GM10266 (cell line): Measurements from ENCODE around the gene TEX29.

Experiments used
- DNase-seq: peaks from one replicate; pipeline ENCODE4 v3.0.0; 2012; ENCODE audit errors: extremely low spot score
- TF ChIP-seq, protein P1 (sequence below): IDR thresholded peaks from 2 replicates; pipeline ENCODE4 v1.5.1; 2012; ENCODE audit warnings: mild to moderate bottlenecking, low read depth; ENCODE audit not compliant: control insufficient read depth, insufficient read depth; ENCODE audit errors: missing control alignments

Gene TEX29

DNA sequence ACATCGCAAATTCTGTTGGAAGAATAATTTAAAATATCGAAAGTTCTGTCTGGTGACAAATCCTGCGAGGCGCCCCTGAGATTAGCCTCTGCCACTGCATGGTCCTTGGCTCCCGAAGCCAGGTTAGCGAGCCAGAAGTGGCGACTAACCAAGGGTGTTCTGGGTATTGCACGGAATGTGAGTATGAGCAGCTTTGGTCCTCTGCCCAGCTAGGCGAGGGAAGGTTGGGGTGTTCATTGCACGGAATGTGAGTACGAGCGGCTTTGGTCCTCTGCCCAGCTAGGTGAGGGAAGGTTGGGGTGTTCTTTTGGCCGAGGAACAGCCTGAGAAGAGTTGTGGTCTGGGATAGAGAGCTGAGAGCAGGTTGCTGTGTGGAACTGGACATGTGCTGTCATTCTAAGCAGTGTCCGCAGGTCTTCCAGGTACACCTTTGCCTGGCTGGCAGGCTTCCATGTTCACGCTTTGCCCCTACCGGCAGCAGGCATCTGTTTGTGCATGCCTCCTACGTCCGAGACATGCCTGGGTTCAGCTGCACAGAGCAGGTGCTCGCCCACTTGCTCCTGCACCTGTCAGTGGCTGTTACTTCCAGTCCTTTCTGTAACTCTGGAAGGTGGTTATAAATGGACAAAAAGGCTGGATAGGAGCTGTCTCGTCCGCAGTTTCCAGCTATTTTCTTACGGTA is 18.3 kb upstream of the TEX29 start:
- TF ChIP-seq, protein P1, sequence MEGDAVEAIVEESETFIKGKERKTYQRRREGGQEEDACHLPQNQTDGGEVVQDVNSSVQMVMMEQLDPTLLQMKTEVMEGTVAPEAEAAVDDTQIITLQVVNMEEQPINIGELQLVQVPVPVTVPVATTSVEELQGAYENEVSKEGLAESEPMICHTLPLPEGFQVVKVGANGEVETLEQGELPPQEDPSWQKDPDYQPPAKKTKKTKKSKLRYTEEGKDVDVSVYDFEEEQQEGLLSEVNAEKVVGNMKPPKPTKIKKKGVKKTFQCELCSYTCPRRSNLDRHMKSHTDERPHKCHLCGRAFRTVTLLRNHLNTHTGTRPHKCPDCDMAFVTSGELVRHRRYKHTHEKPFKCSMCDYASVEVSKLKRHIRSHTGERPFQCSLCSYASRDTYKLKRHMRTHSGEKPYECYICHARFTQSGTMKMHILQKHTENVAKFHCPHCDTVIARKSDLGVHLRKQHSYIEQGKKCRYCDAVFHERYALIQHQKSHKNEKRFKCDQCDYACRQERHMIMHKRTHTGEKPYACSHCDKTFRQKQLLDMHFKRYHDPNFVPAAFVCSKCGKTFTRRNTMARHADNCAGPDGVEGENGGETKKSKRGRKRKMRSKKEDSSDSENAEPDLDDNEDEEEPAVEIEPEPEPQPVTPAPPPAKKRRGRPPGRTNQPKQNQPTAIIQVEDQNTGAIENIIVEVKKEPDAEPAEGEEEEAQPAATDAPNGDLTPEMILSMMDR, result no peak
- no peak for DNase-seq

DNA sequence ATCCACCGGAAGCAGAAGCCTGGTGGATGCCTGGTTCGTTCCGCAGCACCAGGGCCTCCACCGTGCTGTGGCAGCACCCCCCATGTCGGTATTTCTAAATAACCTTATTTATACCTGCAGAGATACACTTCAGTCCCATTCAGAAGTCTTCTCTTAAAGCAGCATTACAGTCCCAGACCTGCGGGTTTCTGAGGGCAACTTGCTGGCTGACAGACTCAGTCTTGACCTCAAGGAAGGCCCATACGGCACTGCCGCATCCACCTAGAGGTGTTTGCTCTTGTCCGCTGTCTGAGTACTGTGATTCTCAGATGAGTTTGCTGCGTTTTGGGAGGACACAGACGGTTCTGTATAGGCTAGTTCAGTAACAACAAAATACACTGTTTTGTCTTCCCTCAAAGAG is 16.9 kb upstream of the TEX29 start:
- no peak for DNase-seq
- TF ChIP-seq, protein P1, result no peak

DNA sequence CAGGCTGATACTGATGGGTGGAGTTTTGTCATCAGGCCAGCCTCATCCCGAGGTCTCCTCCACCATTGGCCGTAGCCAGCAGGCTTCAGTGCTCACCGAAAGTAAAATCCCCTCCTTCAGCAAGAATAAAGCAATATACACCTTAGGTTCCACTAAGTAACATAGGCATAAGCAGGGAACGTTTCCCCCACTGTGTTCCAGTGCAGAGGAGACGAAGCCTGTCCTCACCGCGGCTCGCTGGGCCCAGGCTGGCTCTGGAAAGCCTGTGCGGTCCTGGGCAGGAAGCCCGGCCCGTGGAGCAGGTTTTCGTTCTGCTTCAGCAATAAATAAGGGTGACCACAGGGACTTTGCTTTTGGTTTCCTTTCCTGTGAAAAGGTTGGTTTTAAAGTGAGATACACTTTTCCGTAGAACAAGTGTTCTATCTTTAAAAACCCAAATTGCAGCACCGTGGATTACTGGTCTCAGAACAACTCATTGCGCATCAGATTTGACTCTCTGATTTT is 16.3 kb upstream of the TEX29 start:
- no peak for DNase-seq

DNA sequence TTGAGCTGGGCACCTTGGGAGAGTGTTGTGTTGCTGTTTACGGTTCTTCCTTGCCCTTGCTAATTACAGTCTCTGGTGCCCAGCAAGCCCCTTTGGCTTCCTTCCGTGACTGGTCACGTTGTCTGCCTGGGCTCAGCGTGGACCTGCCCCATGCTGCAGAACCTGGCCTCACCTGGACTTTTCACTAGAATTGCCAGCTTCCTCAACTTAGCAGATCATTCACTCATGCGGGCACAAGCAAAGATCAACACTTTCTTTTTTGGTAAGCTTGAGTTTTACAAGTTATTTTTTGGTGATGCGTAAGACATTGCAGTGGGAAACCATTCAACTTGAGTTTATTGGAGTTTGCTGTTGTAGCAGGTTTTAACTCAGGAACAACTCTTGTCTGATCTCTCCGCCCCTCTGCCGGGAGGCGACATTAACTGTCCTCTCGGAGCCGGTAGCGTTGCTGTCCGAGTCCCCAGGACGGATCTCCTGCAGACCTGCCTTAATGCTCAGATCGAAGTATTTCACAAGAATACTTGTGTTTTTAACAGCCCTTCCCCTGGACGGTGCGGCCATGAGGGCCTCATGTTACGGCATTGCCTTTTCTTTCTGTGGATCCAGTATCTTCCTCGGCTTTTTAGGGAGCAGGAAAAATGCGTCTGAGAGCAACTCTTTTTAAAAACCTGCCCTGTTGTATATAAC is 15.7 kb upstream of the TEX29 start:
- TF ChIP-seq, protein P1, result no peak
- no peak for DNase-seq

More for the DNA sequence above, 16.3 kb upstream of the TEX29 start:
- TF ChIP-seq, protein P1, result no peak

DNA sequence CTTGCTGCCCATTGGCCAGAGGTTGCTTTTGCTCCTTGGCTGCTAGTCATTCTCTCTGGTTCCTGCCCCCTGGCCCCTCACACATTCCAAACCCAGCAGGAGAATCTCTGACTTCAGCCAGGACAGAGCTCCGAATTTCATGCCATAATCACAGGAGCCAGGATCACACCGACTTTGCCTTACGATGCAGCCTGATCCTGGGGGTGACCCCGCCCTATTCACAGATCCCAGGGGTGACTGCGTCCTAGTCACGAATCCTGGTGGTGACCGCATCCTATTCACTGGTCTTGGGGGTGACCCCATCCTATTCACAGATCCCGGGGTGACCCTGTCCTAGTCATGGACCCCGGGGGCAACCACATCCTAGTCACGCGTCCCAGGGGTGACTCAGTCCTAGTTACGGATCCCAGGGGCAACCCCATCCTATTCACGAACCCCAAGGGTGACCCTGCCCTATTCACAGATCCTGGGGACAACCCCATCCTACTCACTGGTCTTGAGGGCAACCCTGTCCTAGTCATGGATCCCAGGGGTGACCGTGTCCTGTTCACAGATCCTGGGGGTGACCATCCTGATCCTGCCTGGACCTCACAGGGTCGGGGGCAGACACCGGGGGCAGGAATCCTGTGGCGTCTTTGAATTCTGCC is 7.4 kb upstream of the TEX29 start:
- no peak for DNase-seq
- TF ChIP-seq, protein P1, result no peak

DNA sequence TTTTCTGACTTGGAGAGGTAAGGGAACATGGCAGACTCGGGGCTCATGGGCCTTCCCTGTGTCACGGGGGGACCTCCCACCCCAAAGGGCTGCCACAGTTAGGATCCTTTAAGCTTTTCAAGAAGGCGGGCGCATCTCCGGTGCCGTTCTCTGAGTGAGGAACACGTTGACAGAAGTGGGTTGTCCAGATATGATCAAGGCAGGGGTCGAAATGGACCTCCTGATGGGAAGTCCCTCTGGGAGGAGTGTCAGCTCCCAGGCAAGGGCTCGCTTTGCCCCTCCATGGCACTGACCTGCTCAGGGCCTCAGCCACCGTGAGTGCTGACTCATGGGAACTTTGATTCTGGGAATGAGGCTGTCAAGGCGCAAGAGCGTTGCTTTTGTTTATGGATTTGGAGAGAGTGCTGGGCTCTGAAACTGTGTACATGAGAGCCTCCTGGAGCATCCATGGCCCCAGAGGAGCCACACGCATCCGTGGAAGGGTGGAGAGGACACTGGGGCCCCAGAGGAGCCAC is 6.5 kb upstream of the TEX29 start:
- no peak for DNase-seq
- TF ChIP-seq, protein P1, result no peak

DNA sequence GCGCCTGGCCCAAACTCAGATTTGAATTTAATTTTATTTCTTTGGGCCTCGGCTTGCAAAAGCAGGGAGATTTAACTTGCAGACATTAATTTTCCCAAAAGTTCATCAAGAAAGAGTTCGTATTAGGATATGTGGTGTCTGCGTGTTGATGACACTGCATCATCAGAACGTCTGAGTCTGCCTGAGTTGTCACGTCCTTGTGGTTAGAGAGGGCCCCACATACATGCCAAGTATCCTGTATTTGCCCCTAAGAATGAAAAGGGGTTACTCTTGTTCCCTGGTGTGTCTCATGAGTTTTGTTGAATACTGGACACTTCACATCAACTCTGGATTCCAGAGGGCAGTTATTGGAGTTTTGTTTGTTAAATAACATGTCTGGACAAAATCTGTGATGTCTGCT is 5.6 kb upstream of the TEX29 start:
- DNase-seq, result no peak
- TF ChIP-seq, protein P1, result no peak
